HG03558 (cell line): ENCODE measurements around the gene BRICD5.

Experiments
- ATAC-seq: cut with Tn5 transposase; IDR thresholded peaks from one replicate; pipeline ENCODE4 v1.9.1; 2021; ENCODE audit warnings: moderate number of reproducible peaks; ENCODE audit not compliant: unreplicated experiment; ENCODE audit errors: extremely low read depth

Gene BRICD5

DNA sequence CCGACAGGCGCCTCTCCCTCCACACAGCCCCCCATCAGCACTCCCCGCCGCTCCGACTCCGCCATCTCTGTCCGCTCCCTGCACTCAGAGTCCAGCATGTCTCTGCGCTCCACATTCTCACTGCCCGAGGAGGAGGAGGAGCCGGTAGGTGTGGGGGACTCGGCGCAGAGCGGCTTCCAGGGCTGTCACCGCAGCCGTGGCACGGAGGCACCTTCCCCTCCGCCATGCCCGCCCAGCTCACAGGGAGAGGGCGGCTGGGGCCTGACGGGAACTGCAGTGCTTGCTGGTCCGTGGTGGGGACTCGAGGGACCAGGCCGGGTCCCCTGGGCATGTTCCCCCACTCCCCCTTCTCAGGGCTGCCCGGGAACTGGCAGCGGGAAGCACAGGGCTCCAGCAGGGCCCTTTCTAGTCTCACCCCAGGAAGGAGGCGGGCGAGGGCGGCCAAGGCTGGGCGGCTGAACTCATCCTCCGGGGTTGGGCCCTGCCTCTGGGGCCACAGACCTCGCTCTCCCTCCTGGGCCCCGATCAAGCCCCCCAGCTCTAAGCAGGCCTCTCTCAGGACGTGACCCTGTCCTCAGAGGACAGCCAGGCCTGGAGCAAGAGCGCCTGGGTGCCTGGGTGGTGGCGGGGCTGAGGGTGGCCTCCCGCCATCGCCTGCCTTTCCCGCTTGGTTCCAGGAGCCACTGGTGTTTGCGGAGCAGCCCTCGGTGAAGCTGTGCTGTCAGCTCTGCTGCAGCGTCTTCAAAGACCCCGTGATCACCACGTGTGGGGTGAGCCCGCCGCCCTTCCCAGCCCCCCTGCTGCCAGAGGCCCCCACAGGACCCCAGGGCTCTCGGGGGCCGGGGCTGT, 39.9 kb downstream of the BRICD5 start:
- ATAC-seq: no peak

DNA sequence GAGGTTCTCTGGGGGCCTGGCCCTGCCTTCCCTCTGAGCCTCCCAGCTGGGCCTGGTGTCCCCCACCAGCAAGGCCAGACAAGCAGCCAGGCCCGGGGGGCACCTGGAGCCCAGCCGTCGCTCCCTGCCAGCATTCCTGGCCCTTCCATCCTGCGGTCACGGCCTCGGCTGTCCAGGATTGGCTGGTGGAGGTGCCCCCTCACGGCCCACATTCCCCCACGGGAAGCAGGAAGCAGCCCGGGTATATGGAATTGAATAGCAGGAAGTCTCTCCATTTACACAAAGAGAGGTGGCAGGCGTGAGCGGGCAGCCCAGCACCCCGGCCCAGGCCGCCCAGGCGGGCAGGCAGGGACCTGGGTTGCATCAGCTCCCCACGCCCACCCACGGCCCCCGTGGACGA, 40.6 kb downstream of the BRICD5 start:
- ATAC-seq: no peak

DNA sequence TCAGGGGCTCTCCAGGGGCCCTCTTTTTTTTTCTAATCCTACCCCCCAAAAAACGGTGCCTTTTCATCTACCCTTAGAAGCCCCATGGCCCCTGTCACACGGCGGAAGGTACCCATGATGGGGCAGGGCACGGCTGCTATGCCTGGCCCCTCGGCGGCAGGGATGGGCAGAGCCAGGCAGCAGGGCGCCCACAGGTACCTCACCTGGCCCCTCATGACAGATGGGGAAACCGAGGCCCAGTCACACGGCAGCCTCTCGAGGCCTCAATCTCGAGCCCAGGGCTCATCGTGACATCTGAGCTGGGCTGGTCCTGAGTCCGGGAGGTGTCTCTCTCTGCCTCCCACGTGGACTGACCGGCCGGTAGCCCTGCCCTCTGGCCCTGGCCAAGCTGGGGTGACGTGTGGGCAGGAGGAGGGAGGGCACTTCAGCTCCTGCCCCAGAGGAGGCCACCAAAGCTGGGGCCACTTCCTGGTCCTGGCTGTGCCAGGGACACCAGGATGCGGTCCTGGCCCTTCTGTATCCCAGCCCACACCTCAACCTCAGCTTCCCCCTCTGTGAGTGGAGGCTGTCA, 43.5 kb downstream of the BRICD5 start:
- ATAC-seq: no peak

DNA sequence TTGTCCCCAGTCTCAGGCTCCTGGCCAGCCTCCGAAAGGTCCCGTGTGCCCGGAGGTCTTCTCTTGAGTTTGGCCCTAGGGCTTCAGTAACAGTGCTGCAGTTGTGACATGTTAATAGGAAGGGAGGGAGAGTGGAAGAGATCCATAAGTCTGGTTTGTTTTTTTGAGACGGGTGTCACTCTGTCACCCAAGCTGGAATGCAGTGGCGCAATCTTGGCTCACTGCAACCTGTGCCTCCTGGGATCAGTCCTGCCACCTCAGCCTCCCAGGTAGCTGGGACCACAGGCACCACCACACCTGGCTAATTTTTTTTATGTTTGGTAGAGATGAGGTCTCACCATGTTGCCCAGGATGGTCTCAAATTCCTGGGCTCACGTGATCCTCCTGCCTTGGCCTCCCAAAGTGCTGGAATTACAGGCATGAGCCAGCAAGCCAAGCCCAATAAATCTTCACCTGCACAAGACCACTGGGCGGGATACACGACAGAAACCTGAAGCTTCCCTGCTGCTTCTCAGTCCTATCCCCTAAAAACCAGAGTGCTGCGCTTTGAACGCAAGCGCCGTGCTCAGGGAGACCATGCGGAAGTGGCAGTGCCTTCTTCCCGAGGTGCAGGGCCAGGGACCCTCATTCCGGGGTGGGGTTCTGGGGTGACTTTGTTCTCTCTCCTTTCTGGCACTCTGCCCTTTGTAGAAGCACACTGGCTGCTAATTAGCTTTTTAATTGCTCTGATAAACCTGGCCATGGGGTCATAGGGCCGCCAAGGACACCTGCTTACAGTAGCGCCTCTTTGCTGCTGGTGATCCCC, 44.2 kb downstream of the BRICD5 start:
- ATAC-seq: no peak

DNA sequence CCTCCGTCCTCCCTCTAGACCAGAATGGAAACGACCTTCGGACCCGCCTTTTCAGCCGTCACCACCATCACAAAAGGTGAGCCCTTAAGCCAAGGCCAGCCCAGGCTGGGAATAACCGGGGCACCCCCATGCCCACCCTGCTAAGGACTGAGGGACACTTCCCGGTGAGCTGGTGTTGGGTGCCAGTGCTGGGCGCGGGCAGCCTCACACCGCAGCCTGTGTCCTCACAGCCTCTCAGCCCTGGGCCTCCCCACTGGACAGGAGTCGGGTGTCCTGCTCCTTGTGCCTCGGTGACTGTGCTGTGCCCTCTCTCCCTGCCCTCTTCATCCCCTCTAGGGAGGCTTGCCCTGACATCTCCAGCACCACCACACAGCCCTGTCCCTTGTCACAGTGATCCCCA, 44.8 kb downstream of the BRICD5 start:
- no peak for ATAC-seq

DNA sequence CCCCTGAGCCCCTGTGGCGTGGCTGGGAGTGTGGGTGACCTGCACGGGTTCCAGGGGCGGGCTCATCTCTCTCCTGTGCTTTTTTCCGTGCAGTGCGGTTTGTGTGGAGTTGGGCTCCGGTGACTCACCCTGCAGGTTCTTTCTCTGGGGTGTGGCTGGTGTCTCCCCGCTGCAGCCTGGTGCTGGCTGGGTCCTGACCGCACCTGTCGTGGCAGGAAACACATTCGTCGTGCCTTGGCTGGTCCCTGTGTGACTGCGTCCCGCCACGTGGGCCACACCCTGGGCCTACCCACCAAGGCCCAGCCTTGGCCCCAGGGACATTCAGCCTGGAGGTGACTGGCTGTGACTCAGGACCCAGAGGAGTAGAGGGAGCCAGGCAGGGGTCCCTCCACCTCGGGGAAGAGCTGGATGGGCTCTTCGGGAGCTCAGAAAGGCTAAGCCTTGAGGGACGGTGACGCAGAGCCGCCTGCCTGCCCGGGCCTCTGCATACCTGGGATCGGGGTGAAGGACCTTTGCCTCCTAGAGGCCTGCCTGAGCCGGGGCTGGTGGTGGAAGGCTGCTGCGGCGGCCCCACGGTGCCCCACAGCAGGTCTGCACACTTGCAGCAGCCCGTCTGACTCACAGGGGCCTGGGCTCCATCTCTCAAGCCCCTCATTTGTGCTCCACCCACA, 47.3 kb downstream of the BRICD5 start:
- no peak for ATAC-seq

DNA sequence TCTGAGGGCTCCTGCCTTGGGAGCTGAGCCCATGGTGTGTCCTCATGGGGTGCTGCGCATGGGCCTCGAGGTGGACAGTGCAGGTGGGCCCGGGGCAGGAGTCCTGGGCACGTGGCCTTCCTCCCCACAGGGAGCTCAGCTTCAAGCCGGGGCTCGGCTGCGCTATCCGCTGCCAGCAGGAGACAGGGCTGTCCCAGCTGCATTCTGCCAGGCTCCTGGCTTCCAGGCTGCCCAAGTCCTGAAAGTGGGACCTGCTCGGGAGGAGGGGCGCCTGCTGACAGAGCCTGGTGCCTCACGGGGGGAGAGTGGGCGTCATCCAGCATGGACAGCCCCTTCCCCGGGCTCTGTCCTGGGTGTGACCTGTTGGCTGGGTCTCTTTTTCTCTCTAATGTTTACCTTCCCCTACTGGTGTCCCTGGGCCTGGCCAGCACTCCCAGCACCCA, 48.0 kb downstream of the BRICD5 start:
- no peak for ATAC-seq

DNA sequence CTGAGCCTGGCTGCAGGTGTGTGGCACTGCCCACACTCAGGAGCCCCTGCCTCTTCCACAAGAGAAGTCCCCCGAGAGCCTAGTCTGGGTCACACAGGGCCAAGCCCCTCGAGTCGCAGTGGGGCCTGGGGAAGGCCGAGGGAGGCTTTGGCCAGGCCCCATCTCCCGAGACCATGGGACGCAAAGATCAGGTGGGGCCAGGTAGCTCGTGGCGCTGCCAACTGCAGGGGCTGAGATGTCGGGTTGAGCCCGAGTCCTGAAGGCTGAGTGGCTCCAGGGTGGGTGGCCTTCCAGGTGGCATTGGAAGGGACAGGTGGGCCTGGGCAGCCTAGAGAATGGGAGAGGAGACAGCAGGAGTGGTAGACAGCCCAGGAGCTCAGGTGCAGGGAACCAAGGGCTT, 48.8 kb downstream of the BRICD5 start:
- no peak for ATAC-seq

DNA sequence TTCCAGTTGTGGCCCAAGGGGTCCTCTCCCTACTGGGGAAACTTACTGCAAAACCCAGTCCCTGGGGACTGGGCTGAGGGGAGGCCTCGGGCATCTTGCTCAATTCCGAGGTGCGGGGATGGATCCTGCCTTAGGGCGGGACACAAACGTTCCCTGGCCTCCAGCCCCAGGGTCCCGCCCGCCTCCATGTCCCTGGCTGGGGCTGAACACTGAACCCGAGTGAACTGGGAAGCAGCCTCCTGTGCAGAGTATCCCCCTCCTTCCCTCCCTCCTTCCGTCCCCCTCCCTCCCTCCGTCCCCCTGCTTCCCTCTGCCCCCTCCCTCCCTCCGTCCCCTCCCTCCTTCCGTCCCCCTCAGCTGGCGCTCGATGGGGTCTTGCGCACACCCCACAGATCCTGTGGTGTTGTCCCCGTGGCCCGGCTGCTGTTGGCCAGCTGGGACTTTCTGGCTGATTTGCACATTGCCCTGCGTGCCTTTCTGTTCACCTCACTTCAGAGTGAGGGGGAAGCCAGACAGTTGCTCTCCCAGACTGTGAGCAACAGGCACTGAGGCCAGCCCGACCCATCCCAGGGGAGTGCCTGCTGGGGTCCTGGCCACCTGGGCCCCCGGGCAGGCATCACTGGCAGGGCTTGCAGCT, 49.6 kb downstream of the BRICD5 start:
- no peak for ATAC-seq
